ENCODE results near the gene PEMT.

GRCh38 chr17:17540935-17541639 is 50.4 kb downstream of the PEMT start:
- no peak for TF ChIP-seq CTCF (IDR thresholded peaks at IDR 0.05; ENCODE audit: insufficient read depth, low read length, poor library complexity, severe bottlenecking)
- TF ChIP-seq EZH2phosphoT487 (conservative IDR thresholded peaks at IDR 0.05; ENCODE audit: low read length) = no peak

Data from SU-DHL-6 (cell line).